Fibroblast of skin of left quadriceps (primary cell): Measurements from ENCODE around the gene DTNBP1.
A peak's percentile ranks its signal among the peaks of the same experiment; 100 is the strongest.

Experiments used
- DNase-seq, 2 experiments: peaks; one replicate each; pipeline ENCODE4 v3.0.0-alpha.2; 2013; ENCODE audit warnings: low read depth in 2 of 2

DTNBP1 gene

GRCh38 chr6:15626160-15626559 lies 36.7 kb downstream of the DTNBP1 start:
- DNase-seq = no peak

GRCh38 chr6:15623276-15624116 lies 39.3 kb downstream of the DTNBP1 start:
- no peak for DNase-seq

GRCh38 chr6:15622045-15622740 lies 40.6 kb downstream of the DTNBP1 start:
- no peak for DNase-seq

GRCh38 chr6:15621203-15622044 lies 41.4 kb downstream of the DTNBP1 start:
- no peak for DNase-seq

- no peak for DNase-seq
Observed at GRCh38 chr6:15620611-15621010, 42.2 kb downstream of the DTNBP1 start.

GRCh38 chr6:15619330-15619729 lies 43.5 kb downstream of the DTNBP1 start:
- no peak for DNase-seq

- DNase-seq = no peak
Observed at GRCh38 chr6:15618685-15619084, 44.1 kb downstream of the DTNBP1 start.

GRCh38 chr6:15616261-15616660 lies 46.6 kb downstream of the DTNBP1 start:
- DNase-seq = no peak

GRCh38 chr6:15615802-15616201 lies 47.0 kb downstream of the DTNBP1 start:
- no peak for DNase-seq

- DNase-seq = no peak
Observed at GRCh38 chr6:15614277-15614676, 48.6 kb downstream of the DTNBP1 start.

GRCh38 chr6:15608396-15608795 lies 54.4 kb downstream of the DTNBP1 start:
- peak; percentile 70 to 74 for DNase-seq

GRCh38 chr6:15607603-15608002 lies 55.2 kb downstream of the DTNBP1 start:
- no peak for DNase-seq

- no peak for DNase-seq
Observed at GRCh38 chr6:15606347-15606746, 56.5 kb downstream of the DTNBP1 start.

GRCh38 chr6:15604843-15605242 lies 58.0 kb downstream of the DTNBP1 start:
- no peak for DNase-seq

- no peak for DNase-seq
Observed at GRCh38 chr6:15602154-15602553, 60.7 kb downstream of the DTNBP1 start.

- no peak for DNase-seq
Observed at GRCh38 chr6:15598273-15598798, 64.5 kb downstream of the DTNBP1 start.

GRCh38 chr6:15596186-15596896 lies 66.5 kb downstream of the DTNBP1 start:
- no peak for DNase-seq

GRCh38 chr6:15595461-15596173 lies 67.2 kb downstream of the DTNBP1 start:
- DNase-seq = no peak

- no peak for DNase-seq
Observed at GRCh38 chr6:15594512-15595259, 68.1 kb downstream of the DTNBP1 start.

- DNase-seq = no peak
Observed at GRCh38 chr6:15593798-15594197, 69.0 kb downstream of the DTNBP1 start.
